Spinal cord (tissue), 10 donors: ENCODE measurements around the gene ZNF785. TPM values are rescaled to one million over a fixed set of nuclear protein-coding genes. Genes with fewer than 3 reads are reported as not detected.
A peak's percentile ranks its signal among the peaks of the same experiment; 100 is the strongest.

Source experiments
- DNase-seq, 6 donors: peaks; one replicate each; pipeline versions ENCODE4 v3.0.0 to v3.0.0-alpha.2; 2013 to 2015; ENCODE audit warnings: low spot score in 6 of 6, low read depth in 4 of 6
- H3K27ac ChIP-seq: one replicate; pipeline ENCODE4 v1.5.1; 2013; ENCODE audit warnings: low read depth, low read length, control low read depth
- H3K27me3 ChIP-seq: one replicate; pipeline ENCODE4 v1.6.1; 2013; ENCODE audit warnings: low read length; ENCODE audit not compliant: control insufficient read depth, insufficient read depth
- H3K36me3 ChIP-seq: one replicate; pipeline ENCODE4 v1.6.1; 2013; ENCODE audit warnings: low read length; ENCODE audit not compliant: control insufficient read depth, insufficient read depth
- H3K4me1 ChIP-seq: one replicate; pipeline ENCODE4 v1.6.1; 2013; ENCODE audit warnings: low read length; ENCODE audit not compliant: control insufficient read depth, insufficient read depth
- H3K4me3 ChIP-seq: one replicate; pipeline ENCODE4 v1.5.1; 2013; ENCODE audit warnings: low read depth, low read length, control low read depth
- H3K9me3 ChIP-seq: one replicate; pipeline ENCODE4 v1.6.1; 2013; ENCODE audit warnings: low read length; ENCODE audit not compliant: control insufficient read depth, insufficient read depth
- WGBS: methylation state at CpG from one replicate; pipeline ENCODE4 v1.1.5; 2013; ENCODE audit warnings: missing lambda C conversion rate; ENCODE audit not compliant: insufficient coverage; 5-methylcytosine and 5-hydroxymethylcytosine counted together
- polyA plus RNA-seq, 2 donors: library from polyadenylated mRNA; unstranded; fragments of 120-200 nt; gene quantifications; one replicate each; pipeline ENCODE4 v1.2.1, GENCODE V29; 2013; ENCODE audit not compliant: insufficient read length in 2 of 2
- total RNA-seq, 2 donors: library from RNA; depleted of rRNA in 1 of 2; stranded (reverse); fragments of 120-200 nt in 1 of 2; fragments of >200 nt in 1 of 2; gene quantifications; one replicate each; pipeline versions ENCODE4 v1.2.3 to v1.2.4, GENCODE V29; 2013 to 2014
- donor health status: healthy.

ZNF785 gene
- total and polyA plus RNA-seq, 4 donors: 12.5 to 37.7 (median 19.5) TPM

GRCh38 chr16:30620169-30620568 lies 34.7 kb upstream of the ZNF785 start:
- Histone ChIP-seq H3K36me3 (no peaks in the 10 kb centered on the region), H3K27me3 (no peaks in the 10 kb centered on the region), H3K9me3 (no peaks in the 10 kb centered on the region), H3K27ac (no peak overlapping the region), H3K4me3 (no peak overlapping the region), H3K4me1 (peaks cover 4% of the 10 kb centered on the region)
- WGBS: 38% methylated on average over 2 of the region's 3 CpGs
- DNase-seq: no peak

DNA sequence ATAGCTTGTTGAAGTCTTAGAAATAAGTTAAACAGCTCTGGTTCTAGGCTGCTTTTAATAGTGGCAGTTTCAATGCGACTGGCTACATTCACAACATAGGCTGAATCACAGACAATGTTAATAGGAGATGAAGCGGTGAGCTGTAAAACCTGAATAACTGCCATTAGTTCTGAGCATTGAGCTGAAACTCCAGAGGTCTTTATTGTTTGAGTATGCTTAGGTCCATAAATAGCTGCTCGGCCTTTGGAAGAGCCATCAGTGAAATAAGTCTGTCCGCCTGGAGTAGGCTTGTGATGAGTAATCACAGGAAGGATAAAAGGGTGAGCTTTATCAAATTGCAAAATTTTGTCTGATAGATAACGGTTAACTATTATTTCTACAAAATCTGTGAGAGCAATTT lies 34.1 kb upstream of the ZNF785 start:
- no peak overlapping the region for H3K27ac ChIP-seq
- H3K4me3 ChIP-seq: no peak overlapping the region
- peaks cover 6% of the 10 kb centered on the region for H3K4me1 ChIP-seq
- H3K36me3 ChIP-seq: no peaks in the 10 kb centered on the region
- no peaks in the 10 kb centered on the region for H3K27me3 ChIP-seq
- 56% methylated on average over 3 of the region's 5 CpGs for WGBS
- peak in 1 of 6 donors; percentile 11 for DNase-seq
- H3K9me3 ChIP-seq: no peaks in the 10 kb centered on the region

DNA sequence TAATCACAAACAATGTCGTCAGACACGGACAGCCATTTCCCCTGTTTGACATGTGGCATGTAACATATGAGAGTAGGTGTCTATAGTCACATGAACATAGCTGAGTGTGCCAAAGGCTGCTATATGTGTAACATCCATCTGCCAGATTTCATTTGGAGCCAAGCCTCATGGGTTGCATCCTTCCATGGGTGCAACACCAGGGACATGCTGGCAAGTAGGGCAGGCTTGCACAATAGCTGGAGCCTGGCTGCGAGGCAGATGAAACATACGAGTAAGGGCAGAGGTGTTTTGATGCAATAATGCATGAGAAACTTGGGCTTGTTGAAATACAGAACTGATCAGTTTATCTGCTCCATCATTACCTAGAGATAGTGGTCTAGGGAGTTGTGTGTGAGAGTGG lies 33.7 kb upstream of the ZNF785 start:
- no peaks in the 10 kb centered on the region for H3K36me3 ChIP-seq
- H3K4me3 ChIP-seq: no peak overlapping the region
- no peaks in the 10 kb centered on the region for H3K27me3 ChIP-seq
- H3K9me3 ChIP-seq: no peaks in the 10 kb centered on the region
- peak in 1 of 6 donors; percentile 84 for DNase-seq
- H3K4me1 ChIP-seq: peaks cover 6% of the 10 kb centered on the region
- no peak overlapping the region for H3K27ac ChIP-seq
- 61% methylated on average over 3 of the region's 4 CpGs for WGBS

- H3K9me3 ChIP-seq: no peaks in the 10 kb centered on the region
- DNase-seq: peak in 2 of 6 donors; percentile 28 to 58
- peaks cover 11% of the 10 kb centered on the region for H3K4me1 ChIP-seq
- 24% methylated on average over 8 of the region's 12 CpGs for WGBS
- H3K27ac ChIP-seq: no peak overlapping the region
- H3K4me3 ChIP-seq: no peak overlapping the region
- no peaks in the 10 kb centered on the region for H3K27me3 ChIP-seq
- no peaks in the 10 kb centered on the region for H3K36me3 ChIP-seq
Observed at GRCh38 chr16:30615358-30616091, 30.0 kb upstream of the ZNF785 start.

DNA sequence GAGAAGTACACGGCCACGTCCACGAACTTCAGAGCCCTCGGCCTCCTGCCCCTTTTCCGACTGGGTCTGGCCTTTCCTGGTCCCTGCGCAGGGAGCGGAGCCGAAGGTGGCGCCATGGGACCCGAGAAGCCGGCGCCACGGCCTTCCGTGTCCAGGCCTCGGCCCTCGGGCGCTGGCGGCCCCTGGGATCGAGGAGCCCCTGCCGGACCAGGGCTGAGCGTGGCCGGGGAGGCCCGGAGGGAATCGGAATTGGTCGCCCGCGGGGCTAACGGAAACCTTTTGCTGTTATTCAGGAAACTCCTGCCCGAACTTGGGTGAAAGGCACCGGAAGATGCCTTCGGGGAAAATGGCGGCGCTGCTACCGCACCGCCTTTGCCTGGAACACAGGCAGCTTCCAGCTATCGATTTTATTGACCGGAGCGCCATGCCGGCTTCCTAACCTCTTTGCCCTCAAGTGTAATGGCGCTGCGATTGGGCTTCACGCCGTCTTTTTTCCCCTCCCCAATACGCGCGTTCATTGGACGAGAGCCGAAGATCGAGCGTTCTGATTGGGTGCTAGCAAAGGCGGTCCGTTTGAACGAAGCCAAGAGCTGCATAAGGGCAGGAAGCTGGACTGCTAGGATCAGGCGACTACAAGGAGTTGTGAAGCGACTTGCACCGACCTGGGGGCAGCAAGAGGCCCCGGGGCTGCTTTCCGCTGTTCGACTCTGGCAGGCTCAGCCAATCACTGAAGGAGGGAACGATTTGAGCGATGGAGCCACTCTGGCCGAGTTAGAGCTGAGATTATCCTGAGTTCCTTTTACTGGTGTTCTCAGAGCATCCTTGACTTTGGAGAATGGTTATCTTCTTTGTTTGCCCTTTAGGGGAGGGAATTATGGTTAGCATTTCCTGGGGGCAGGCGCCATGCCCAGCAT lies 24.7 kb upstream of the ZNF785 start, which contains the start of gene ZNF689:
Gene ZNF689, minus strand, starts transcription at position 464 of the 914 bp plus-strand sequence. Its CDS starts 348 bp downstream, at position 116.
- peak; percentile 99 to 100 (median 99) for DNase-seq
- WGBS: under 1% methylated on average over 61 of the region's 63 CpGs
- Histone ChIP-seq H3K9me3 (no peaks in the 10 kb centered on the region), H3K36me3 (peaks cover 26% of the 10 kb centered on the region), H3K27ac (peak within 1 kb of the TSS; percentile 90), H3K4me3 (peak within 1 kb of the TSS; percentile 78), H3K27me3 (no peaks in the 10 kb centered on the region), H3K4me1 (peaks cover 18% of the 10 kb centered on the region)

- H3K27me3 ChIP-seq: no peaks in the 10 kb centered on the region
- peak in 2 of 6 donors; percentile 66 to 67 for DNase-seq
- H3K4me1 ChIP-seq: peaks cover 18% of the 10 kb centered on the region
- peak overlapping the region; percentile 78 for H3K4me3 ChIP-seq
- peak overlapping the region; percentile 90 for H3K27ac ChIP-seq
- WGBS: 10% methylated on average over 34 of the region's 40 CpGs
- peaks cover 35% of the 10 kb centered on the region for H3K36me3 ChIP-seq
- no peaks in the 10 kb centered on the region for H3K9me3 ChIP-seq
Observed at GRCh38 chr16:30609002-30609925, 23.8 kb upstream of the ZNF785 start.

DNA sequence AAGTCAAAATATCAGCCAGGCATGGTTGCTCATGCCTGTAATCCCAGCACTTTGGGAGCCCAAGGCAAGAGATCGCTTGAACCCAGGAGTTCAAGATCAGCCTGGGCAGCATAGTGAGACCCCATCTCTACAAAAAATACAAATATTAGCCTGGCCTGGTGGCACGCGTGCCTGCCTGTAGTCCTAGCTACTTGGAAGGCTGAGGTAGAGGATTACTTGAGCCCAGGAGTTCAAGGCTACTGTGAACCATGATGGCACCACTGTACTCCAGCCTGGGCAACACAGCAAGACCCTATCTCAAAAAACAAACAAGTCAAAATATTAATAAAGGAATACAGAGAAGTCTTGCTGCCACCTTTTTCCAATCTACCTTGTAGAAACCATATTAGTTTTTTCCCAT lies 20.5 kb upstream of the ZNF785 start:
- H3K27ac ChIP-seq: no peak overlapping the region
- H3K9me3 ChIP-seq: no peaks in the 10 kb centered on the region
- WGBS: 86% methylated on average over 2 of the region's 3 CpGs
- H3K4me1 ChIP-seq: peaks cover 18% of the 10 kb centered on the region
- H3K4me3 ChIP-seq: no peak overlapping the region
- DNase-seq: no peak
- no peaks in the 10 kb centered on the region for H3K27me3 ChIP-seq
- H3K36me3 ChIP-seq: peaks cover 50% of the 10 kb centered on the region

DNA sequence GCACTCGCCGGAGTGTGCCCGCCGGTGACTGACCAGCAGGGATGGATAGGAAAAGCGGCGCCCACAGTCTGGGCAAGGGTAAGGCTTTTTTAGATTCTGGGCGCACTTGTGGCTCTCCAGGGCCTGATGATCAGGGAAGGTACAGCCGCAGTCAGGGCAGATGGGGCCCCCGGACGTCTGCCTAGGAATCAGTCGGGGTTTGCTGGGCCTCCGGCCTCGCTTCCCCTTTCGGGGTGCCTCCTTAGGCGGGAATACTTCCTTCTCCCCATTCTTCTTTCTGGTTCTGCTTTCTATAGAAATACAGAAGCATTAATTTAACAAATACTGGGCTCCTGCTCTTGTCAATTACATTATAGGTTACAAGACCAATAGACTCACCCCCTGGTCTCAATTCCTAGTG lies 19.7 kb upstream of the ZNF785 start:
- 94% methylated on average over 12 of the region's 15 CpGs for WGBS
- no peak for DNase-seq
- Histone ChIP-seq H3K4me1 (peaks cover 11% of the 10 kb centered on the region), H3K27me3 (no peaks in the 10 kb centered on the region), H3K36me3 (peaks cover 50% of the 10 kb centered on the region), H3K9me3 (no peaks in the 10 kb centered on the region), H3K4me3 (no peak overlapping the region), H3K27ac (no peak overlapping the region)
